Stimulated activated CD4-positive, alpha-beta T cell treated with anti-CD3 and anti-CD28 coated beads, Interleukin-12 subunit alpha, Interleukin-12 subunit beta, amount 100 ng/mL, for 4 hours (primary cell): Measurements from ENCODE around the gene DCPS.
"Not testable (repeated sequence)": the region's sequence is repeated elsewhere in the genome, so short reads cannot be mapped to it uniquely, and the experiment has no call there.

Experiments used
- DNase-seq: peaks from one replicate; pipeline ENCODE4 v3.0.0-alpha.2; 2020

DCPS gene

GRCh38 chr11:126345759-126346585, 42.1 kb downstream of the DCPS start:
- no peak for DNase-seq

- DNase-seq = no peak
Observed at GRCh38 chr11:126346586-126346940, 42.7 kb downstream of the DCPS start.

- DNase-seq = not testable (repeated sequence)
Observed at GRCh38 chr11:126346946-126347345, 43.1 kb downstream of the DCPS start.

GRCh38 chr11:126347751-126348668, 44.1 kb downstream of the DCPS start:
- DNase-seq = no peak

- DNase-seq = no peak
Observed at GRCh38 chr11:126348806-126349582, 45.1 kb downstream of the DCPS start.

GRCh38 chr11:126350836-126351235, 47.0 kb downstream of the DCPS start:
- DNase-seq = no peak

GRCh38 chr11:126352163-126352562, 48.3 kb downstream of the DCPS start:
- no peak for DNase-seq

- DNase-seq = no peak
Observed at GRCh38 chr11:126352934-126353801, 49.3 kb downstream of the DCPS start.

GRCh38 chr11:126354631-126355323, 50.9 kb downstream of the DCPS start:
- no peak for DNase-seq

- peak; percentile 77 for DNase-seq
Observed at GRCh38 chr11:126355324-126355925, 51.6 kb downstream of the DCPS start, which contains the start of gene ST3GAL4. ST3GAL4 (plus strand) TSS chr11:126355686; CDS start chr11:126406156, 50,470 bp downstream.

GRCh38 chr11:126355926-126356897, 52.4 kb downstream of the DCPS start:
- DNase-seq = no peak

GRCh38 chr11:126357055-126357962, 53.4 kb downstream of the DCPS start:
- DNase-seq = no peak

- DNase-seq = no peak
Observed at GRCh38 chr11:126357969-126358762, 54.3 kb downstream of the DCPS start.

GRCh38 chr11:126358763-126359160, 54.9 kb downstream of the DCPS start:
- no peak for DNase-seq

- no peak for DNase-seq
Observed at GRCh38 chr11:126359431-126360048, 55.7 kb downstream of the DCPS start.

- DNase-seq = no peak
Observed at GRCh38 chr11:126360049-126360446, 56.2 kb downstream of the DCPS start.

GRCh38 chr11:126361400-126361799, 57.5 kb downstream of the DCPS start:
- DNase-seq = no peak
